GM12873 (cell line): Measurements from ENCODE around the gene SH3RF3.

Experiments
- CTCF ChIP-seq: IDR thresholded peaks from 2 replicates; pipeline ENCODE4 v1.5.1; 2012; ENCODE audit warnings: low read depth, mild to moderate bottlenecking, moderate library complexity, low read length, control low read depth; ENCODE audit not compliant: insufficient read depth; ENCODE audit errors: missing control alignments

SH3RF3 gene

GRCh38 chr2:109162999-109163398 is 34.0 kb downstream of the SH3RF3 start:
- TF ChIP-seq CTCF, result no peak

- no peak for TF ChIP-seq CTCF
These were observed 35.3 kb downstream of the SH3RF3 start for GRCh38 chr2:109164311-109164710.

GRCh38 chr2:109164739-109165221 is 35.8 kb downstream of the SH3RF3 start:
- TF ChIP-seq CTCF, result no peak

- no peak for TF ChIP-seq CTCF
These were observed 37.8 kb downstream of the SH3RF3 start for GRCh38 chr2:109166811-109167210.

- TF ChIP-seq CTCF, result no peak
These were observed 39.1 kb downstream of the SH3RF3 start for GRCh38 chr2:109168086-109168485.

GRCh38 chr2:109168716-109169115 is 39.7 kb downstream of the SH3RF3 start:
- no peak for TF ChIP-seq CTCF

GRCh38 chr2:109170645-109171044 is 41.6 kb downstream of the SH3RF3 start:
- no peak for TF ChIP-seq CTCF
